Heart left ventricle (tissue), 13 donors: ENCODE data around the gene FCGR3B.
"Not testable (repeated sequence)": the region's sequence is repeated elsewhere in the genome, so short reads cannot be mapped to it uniquely, and the experiment has no call there.

ENCODE experiments used
- CTCF ChIP-seq, 12 donors: fragments of 200-600 bp; sonication (generic) in 4 of 12; IDR thresholded peaks; one replicate each; pipeline versions ENCODE4 v1.5.0 to v1.8.0; 2018 to 2022; ENCODE audit warnings: antibody characterized with exemption in 12 of 12, mild to moderate bottlenecking in 5 of 12
- POLR2A ChIP-seq, 2 donors: fragments of 450-650 bp; IDR thresholded peaks; one replicate each; pipeline ENCODE4 v1.6.1; 2017; ENCODE audit warnings: antibody characterized with exemption in 2 of 2, mild to moderate bottlenecking in 2 of 2, moderate library complexity in 2 of 2
- donor health status: ischemic (EF 13 %, LVEDD 7.1; RV severe dilation, severe dysfunction).
- donor health status: DM: no; HTN: yes; CAD: no.
- donor health status: DM: no; HTN: no; CAD: no.
- donor health status: ischemic (EF 25% LVEDD 6.9; RV normal size, moderate dysfunction).
- donor health status: ischemic (EF 25% LVEDD 5.7; RV mildly dilated, moderate dysfunction).
- donor health status: ischemic (EF 35%, LVEDD 5.7; RV mildly dilated, moderate dysfunction).
- donor health status: nonischemic (EF 11% LVEDD 7.7; RV severe dilation, severe dysfunction).
- donor health status: DM: yes; HTN: yes; CAD: no.
- donor health status: PGD.
- donor health status: ischemic (EF 29% LVEDD 5.4; RV normal size, mild dysfunction).
- donor health status: nonischemic (EF 23%, LVEDD 6.1; RV moderate dilation, normal function).

- TF ChIP-seq CTCF, POLR2A (IDR thresholded peaks at IDR 0.05): not testable (repeated sequence)
Observed at GRCh38 chr1:161589920-161590319, 41.1 kb downstream of the FCGR3B start.
